GM12801 (cell line): ENCODE measurements around the gene MRTFA.

Source experiments
- TF ChIP-seq, protein P1 (sequence below): IDR thresholded peaks from one replicate; pipeline ENCODE4 v1.5.1; 2011; ENCODE audit warnings: control low read depth; ENCODE audit not compliant: insufficient read length; ENCODE audit errors: extremely low read depth

The MRTFA gene

DNA sequence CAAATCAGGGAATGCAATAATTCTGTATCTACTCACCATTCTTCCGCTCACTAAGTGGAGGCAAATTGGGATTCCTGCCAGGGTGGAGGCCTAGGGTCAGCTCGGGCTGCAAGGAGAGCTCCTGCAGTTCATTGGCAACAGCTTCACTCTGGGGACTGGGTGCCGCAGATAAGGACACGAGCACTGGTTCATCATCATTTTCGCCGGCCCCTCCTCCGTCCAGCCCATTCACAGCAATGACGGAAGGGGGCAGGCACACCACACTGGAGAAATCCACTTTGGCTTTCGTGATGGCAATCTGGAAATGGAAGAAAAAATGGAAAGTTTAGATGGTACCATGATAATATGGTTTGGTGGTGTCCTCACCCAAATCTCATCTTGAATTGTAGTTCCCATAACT lies 84.4 kb downstream of the MRTFA start:
- TF ChIP-seq, protein P1, sequence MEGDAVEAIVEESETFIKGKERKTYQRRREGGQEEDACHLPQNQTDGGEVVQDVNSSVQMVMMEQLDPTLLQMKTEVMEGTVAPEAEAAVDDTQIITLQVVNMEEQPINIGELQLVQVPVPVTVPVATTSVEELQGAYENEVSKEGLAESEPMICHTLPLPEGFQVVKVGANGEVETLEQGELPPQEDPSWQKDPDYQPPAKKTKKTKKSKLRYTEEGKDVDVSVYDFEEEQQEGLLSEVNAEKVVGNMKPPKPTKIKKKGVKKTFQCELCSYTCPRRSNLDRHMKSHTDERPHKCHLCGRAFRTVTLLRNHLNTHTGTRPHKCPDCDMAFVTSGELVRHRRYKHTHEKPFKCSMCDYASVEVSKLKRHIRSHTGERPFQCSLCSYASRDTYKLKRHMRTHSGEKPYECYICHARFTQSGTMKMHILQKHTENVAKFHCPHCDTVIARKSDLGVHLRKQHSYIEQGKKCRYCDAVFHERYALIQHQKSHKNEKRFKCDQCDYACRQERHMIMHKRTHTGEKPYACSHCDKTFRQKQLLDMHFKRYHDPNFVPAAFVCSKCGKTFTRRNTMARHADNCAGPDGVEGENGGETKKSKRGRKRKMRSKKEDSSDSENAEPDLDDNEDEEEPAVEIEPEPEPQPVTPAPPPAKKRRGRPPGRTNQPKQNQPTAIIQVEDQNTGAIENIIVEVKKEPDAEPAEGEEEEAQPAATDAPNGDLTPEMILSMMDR: no peak

DNA sequence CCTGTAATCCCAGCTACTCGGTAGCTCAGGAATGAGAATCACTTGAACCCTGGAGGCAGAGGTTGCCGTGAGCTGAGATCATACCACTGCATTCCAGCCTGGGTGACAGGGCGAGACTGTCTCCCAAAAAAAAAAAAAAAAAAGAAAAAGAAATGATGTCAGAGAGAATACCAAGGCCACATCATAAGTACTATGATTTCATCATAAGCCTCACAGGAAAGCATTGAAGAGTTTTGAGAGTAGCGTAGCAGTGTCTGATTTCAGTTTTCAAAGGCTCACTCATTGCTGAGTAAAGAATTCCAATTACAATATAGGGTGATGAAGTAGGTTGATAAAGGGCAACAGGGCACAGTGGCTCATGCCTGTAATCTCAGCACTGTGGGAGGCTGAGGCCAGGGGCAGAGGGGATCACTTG lies 88.8 kb downstream of the MRTFA start:
- TF ChIP-seq, protein P1: no peak

DNA sequence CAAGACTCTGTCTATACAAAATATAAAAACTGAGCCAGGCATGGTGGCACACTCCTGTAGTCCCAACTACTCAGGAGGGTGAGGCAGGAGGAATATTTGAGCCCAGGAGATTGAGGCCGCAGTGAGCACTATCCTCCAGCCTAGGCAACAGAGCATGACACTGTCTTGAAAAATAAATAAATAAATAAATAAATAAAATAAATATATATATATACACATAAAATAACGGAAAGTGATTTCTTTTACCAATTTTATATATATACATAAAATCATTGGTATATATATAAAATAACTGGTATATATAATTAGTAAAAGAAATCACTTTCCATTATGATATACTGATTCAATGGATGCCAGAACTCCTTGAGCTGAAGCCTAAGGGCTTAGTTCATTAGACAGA lies 91.8 kb downstream of the MRTFA start:
- TF ChIP-seq, protein P1: no peak

DNA sequence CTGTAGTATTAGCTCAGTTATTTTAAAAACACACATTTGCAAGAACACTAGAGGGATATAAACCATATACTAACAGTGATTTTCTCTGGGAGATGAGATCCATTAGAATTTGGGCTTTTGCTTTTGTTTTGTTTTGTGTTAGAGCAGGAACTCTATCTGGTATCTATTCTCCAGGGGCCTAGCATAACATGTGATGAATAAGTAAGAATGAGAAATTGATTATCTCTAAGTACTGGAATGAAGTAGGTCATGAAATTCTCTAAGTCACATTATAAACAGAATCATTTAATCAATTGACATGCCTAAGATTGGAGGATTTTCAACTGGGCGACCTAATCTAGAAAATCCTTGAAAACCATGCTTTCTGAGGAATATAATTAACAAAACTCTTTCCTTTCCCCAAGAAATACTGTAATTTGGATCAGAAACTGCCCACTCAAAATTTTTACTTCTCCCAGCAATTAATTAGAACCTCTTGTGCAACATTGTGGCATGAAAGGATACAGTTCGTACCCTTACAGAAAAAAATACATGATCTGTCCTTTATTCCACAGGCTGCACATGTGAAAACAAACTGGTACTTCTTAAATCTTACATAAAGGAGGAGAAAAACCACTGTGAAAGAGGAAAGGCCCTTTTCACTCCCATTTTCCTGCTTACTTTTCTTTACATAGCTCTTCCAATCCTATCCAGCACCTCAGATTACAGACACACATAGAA lies 93.5 kb downstream of the MRTFA start:
- TF ChIP-seq, protein P1: no peak

DNA sequence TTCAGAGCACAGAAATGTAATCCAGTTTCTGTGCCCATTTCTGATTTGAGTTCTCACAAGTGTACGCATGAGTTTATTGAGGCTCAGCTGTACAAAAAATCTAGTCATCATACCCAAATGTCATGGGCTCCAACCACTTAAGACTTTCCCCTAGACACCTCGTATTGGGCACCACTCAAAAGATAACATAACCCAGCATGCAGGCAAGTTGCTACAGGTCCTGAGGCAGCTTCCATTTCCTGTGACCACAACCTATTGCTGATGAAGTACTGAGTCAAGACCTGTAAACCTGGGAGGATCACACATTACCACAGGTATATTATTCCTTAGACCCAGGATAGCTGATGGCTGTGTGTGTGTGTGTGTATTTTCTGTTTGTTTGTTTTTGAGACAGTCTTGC lies 95.2 kb downstream of the MRTFA start:
- TF ChIP-seq, protein P1: no peak

DNA sequence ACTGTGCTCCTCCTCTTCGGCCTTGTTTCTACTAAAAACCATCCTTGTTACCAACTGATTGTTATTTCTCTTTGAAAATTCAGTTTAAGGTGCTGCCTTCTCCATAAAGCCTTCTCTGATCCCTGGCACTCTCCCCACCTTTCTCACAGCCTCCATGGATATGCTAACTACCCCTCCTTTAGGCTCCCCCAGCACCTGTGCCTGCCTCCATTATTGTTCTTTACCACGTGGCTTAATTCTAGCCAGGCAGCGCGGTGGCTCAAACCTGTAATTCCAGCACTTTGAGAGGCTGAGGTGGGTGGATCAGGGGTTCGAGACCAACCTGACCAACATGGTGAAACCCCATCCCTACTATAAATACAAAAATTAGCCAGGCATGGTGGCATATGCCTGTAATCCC lies 96.3 kb downstream of the MRTFA start:
- TF ChIP-seq, protein P1: no peak

DNA sequence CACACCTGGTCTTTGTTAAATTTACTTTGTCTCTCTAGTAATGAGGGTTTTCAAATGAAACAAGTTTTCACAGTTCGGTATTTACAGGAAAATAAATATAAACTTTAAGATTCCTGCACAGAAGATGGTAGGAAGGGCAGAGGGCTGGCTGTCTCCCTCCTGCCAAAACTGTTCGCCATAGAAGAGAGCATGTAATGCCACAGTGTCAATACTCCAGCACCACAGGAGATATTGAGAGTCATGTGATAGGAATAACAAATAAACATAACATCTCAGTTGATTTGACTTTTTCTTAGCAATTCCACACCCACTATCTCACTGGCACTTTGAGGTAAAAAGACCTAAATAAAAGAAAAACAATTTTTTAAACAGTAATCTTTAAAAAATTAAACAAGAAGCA lies 100.9 kb downstream of the MRTFA start:
- TF ChIP-seq, protein P1: no peak
